Activated CD4-positive, alpha-beta T cell treated with anti-CD3 and anti-CD28 coated beads for 48 hours (primary cell): ENCODE measurements around the gene GIMAP2.
"Not testable (repeated sequence)": the region's sequence is repeated elsewhere in the genome, so short reads cannot be mapped to it uniquely, and the experiment has no call there.

Source experiments
- DNase-seq: peaks from one replicate; pipeline ENCODE4 v3.0.0-alpha.2; 2020

Gene GIMAP2

DNA sequence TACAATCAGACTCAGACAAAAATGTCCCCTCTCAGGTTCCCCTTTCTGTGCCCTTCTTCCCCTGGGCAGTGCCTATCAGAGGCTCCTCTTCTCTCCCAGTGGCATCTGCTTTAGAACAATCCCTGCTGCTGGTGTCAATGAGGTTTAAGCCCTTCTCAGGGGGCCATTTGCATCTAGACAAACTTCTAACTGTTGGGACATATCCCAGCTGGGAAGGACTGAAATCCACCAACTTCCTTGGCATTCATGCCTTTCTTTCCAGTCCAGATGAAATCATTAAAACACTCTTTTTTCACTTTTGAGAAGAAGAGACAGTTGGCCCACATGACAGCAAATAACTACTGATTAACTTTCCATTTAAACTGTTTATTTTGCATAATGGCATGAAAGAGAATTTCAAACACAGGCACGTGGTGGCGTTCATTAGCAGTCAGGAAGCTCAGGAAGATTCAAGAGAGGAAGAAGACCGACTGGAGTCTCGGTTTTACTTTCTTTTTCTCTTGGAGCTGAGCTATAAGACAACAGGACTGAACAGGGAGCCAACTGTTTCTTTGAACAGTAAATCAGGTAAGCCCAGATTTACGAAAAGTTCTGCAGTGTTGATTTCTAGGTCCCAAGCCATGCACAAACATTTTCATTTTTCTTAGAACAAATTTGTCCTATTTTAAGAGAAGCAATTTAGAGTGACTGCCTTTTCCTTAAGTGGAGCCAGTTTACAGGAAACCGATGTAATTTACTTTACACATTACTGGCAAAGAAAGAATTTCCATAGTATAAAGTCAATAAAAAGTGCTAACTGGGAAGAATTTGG lies at the start of gene GIMAP2:
Gene GIMAP2 (plus strand): TSS at position 488 of the 811 bp plus-strand sequence. CDS start 1,354 bp downstream, outside the sequence.
- peak; percentile 34 for DNase-seq

DNA sequence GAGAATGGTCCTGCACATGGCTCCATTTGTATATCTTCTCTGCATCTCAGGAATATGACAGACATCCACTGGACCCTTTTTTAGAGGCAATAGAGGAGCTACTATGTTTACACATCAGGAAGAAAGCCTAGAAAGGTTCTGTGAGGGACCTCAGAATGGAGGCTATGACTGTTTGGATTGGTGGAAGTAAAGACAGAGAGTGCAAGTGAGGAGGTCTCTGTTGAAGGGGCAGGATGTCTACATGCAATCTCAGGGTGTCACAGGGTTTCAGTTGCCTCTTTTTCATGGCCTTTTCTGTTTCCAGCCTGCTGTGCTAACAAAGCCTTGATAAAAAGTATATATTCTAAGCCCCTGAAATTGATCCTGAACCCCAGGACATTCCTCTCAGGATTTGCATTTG lies 43.7 kb upstream of the GIMAP2 start:
- no peak for DNase-seq

DNA sequence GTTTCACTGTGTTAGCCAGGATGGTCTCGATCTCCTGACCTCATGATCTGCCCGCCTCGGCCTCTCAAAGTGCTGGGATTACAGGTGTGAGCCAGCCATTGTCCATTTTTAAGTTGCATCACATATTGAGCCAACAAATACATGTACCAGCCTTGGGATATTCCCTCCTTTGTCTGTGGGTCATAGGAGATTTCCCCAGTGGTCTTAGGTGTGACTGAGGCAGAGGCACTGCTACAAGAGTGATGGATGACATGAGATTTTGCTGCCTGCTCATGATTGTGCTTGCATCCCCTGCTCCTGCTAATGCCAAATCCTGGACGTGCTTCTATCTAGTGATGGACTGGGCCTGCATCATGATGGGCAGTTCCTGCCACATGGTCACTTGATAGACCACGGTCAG lies 42.6 kb upstream of the GIMAP2 start:
- DNase-seq = no peak

DNA sequence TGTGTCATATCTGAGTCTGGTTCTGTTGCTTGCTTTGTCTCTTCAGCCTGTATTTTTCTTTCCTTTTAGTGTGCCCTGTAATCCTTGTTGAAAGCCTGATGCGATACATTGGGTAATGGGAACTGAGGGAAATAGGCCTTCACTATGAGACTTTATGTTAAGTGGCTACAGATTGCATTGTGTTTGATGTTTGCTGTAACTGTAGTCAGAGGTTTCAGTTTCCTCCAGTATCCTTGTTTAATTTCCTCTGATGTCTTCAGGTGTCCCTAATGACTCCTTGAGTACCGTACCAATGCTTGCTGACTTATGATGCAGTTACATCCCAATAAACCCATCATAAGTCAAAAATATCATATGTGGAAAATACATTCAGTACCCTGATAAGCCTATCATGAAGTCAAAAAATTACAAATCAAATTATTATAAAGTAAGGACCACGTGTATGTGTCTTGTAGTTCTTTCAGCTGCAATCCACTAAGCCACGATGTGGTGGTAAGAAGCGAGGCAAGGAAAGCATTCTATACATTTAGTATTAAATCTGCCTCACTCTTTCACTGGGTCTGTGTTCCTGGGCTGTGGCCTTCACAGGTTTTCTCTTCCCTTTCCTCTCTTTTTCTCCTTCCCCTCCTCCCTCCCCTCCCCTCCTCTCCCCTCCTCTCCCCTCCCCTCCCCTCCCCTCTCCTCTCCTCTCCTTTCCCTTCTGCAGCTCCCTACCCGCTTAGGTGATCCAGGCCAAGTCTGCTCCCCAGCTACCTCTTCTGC lies 40.1 kb upstream of the GIMAP2 start:
- no peak for DNase-seq

DNA sequence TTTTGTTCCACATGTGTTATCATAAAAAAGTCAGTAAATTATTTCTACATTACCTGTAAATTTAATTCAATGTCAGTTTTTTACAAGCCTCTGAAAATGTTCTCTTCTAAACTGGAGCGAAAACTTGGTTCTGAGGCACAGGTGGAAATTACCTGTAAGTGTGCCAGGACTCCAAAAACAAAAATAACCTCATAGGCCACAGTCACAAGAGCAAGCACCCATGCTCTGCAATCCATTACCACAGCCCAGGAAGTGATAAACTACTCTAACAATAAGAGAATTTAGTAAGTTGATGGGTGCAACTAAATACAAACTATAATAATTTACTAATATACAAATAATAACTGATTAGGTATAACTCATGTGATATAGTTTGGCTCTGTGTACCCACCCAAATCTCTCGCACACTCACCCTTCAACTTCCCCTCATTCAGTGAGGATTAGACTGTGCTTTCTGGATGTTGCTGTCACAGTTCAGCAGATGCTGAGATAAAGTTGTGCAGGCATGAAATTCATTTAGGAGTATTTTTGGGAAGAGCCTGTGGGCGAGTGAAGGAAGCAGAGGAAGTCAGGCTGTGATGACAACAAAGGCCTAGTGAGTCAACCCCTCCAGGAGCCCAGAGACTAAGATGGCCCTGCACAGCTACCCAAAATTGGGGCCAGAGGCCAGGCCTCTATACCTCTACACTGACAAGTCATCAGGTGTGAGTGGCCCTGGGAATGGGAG lies 37.0 kb upstream of the GIMAP2 start:
- DNase-seq = no peak

DNA sequence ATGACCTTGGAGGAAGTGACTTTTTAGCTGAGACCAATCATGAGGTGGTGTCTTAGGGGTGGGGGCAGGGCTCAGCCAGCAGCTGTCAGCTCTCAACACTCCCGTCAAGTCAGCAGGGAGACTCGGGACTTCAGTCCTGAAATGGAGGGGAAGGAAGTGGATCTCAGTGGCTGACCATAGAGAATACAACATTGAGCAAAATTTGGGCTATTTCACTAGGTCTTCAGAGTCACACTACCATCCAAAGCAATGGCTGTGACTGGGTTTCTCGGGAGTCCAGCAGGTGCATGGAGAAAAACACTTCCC lies 36.5 kb upstream of the GIMAP2 start:
- no peak for DNase-seq

DNA sequence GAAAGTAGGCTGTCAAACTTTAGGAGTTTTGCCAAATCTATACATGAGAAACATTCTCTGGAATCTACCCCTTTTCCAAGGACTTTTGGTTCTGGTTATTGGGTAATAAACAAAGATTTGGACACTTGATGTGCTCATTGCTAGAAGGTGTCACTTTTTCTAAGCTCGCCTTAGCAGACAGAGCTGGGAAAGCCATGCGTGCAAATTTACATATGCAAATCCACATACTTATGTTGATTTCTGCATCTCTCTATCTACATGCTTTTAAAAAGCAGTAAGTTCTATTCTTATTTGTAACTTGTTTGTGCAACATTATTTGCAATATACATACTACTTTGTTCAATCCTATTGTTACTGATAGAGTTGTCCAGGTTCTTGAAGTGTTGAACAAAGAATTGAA lies 30.8 kb upstream of the GIMAP2 start:
- DNase-seq = no peak

DNA sequence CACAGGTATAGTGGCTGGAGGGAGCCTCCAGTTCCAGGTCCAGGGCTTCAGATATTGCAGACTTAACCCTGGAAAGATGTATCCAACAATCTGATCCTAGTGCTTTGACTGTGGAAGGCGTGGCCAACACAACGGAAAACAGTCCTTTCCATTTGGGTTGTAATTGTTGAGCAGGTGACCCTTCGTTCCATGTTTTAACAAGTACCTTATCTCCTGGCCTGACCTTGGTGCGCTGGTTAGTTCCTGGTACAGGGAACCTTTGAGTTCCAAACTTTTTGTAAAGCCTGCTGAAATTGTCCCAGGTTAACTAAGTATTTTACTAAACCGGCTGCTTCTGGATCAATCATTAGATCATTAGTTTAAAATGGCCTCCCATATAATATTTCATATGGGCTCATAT lies 29.5 kb upstream of the GIMAP2 start:
- no peak for DNase-seq

DNA sequence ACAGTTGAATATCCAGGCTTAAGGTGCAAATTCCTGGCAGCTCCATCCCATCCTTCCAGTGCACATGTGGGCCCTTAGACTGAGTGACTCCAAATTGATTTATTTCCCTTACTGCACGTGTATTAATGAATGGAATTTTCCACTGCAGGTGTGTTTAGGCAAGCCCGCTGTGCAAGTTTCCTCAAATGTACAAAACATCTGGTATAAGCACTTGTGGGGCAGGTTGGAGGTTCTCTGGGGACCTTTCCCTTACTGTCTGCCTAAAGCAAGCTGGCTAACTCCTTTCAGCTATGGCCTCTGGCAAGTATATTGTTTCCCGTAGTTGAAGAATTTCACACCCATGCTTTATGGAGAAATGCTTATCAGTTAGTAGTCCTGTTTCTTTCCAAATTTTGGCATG lies 28.0 kb upstream of the GIMAP2 start:
- DNase-seq = no peak

DNA sequence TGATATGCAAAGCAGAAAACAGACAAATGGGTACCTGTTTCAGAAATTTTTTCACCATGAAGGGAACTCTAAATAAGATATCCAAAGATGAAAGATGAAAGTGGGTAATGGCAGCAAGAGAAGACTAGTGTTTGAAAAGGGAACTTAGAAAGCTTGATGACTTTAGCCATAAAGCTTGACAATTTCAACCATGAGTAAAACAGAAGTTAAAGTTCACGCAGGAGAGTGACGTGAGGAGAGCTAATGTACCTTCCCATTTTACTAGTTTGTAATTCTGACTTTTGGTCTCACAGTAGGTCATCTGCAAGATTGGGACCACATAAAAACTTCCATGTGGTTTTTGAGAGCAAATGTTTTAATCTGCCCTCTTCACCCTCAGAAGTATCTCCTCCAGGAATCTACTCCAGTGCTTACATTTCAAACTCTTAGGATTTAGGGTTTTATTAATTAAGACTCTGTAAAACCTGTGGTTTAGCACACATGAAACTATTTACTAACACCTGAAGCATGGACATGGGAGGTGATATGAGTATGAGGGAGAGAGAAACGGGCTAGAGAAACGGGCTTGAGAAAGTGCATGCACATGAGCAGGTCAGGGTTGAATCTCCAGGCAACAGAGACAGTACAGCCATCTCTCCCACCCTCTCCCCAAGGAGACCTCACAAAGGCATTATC lies 24.4 kb upstream of the GIMAP2 start:
- DNase-seq = no peak

DNA sequence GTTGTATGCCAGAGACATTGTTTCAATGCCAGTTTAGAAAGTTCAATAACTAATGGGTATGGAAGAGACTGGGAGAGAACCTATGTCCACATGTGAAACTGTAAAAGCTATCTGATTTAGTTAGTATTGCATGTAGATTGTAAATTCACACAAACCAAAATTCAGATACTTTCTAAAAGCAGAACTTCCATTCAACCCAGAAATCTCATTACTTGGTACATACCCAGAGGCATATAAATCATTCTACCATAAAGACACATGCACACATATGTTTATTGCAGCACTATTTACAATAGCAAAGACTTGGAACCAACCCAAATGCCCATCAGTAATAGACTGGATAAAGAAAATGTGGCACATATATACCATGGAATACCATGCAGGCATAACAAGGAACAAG lies 22.7 kb upstream of the GIMAP2 start:
- DNase-seq = not testable (repeated sequence)

DNA sequence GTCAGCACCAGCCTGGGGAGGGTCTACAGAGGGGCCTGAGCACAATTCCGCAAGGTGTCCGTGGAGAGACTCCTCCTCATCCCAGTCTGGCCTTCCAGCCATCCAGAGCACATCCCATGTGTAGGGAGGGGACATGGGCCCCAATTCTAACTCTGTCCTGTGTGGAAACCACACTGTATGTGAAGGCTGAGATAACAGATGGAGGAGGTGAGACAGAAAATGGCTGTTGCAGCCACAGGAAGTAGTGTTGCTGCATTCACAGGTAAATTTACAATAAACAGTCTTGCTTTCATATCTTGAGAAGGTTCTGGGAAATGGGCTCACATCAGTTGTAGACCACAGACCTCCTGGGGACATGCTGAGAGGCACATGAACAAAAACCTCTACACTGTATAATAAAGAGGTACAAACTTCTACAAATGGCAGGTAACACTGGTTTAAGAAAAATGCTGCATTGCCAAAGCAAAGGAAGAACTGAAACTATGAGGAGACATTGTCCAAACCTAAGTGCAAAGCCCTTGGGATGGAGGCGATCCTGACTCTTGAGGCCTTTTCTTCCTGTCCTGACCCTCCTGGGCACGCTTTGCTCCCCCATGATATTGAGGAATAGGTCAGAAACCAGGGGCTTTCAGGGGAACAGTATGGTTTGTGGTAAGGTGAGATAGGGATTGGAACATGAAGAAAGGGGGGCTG lies 21.6 kb upstream of the GIMAP2 start:
- DNase-seq = no peak

DNA sequence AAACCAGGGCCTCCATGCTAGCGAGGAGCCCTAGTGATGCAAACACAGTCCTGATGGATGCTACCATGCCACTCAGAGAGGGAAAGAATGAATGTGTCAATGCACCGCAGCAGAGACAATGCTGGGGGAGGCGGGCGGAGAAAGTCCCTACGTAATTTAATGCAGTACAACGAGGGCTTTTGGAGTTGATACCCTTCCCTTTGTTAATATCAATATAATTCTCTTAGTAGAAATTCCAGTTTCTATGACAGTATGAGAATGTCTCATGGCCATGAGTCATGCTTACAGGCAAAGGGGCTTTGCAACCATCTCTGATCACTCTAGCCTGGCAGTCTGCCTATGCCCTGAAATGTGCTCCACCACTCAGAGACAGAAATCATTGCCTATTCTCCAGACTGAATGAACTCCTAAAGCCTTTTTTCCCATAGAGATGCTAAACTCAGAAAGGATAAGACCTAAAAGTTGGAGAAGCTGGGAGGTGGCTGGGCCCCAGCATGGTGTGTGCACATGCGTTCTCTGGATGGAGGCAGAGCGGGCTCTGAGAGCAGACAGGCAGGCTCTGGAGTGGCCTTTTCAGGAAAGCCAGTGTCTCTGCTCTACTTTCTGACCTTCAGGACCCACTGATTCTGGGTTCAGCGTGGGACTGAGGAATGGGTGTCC lies 20.3 kb upstream of the GIMAP2 start:
- peak; percentile 71 for DNase-seq

DNA sequence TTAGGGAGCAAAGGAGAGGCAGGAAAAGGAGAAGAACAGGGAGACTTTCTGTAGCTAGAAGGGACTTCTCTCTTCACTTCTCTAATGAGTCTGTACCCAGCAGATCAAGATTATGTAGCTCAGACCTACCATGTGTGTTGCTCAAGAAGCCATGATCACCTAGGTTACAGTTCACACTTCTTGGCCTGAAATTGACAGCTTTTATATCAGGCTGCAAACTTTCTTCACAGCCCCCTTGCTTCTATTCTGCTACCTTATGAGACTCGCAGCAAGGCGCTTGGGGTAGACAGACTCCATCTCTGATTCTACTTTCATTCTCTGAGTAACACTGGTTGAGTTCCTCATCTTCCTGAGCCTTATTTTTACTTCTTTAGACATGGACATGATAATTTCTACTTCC lies 19.6 kb upstream of the GIMAP2 start:
- DNase-seq = no peak

DNA sequence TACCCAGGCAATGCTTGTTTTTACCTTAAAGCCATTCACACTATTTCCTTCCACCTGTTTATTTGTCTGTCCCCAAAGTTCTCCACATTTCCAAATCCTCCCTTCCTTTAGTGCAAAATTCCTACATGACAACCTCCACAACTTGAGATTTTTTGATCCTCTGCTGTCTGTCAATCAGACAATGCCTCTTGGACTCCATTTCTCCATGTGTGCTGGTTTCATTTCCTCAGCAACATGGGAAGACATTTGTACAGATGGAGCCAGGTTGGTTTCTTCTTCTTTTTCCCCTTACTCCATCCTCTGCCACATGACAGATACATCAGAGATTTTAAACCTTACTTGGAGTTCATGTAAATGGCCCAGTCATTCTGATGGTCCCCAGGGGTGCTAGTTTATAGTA lies 19.1 kb upstream of the GIMAP2 start:
- DNase-seq = no peak

DNA sequence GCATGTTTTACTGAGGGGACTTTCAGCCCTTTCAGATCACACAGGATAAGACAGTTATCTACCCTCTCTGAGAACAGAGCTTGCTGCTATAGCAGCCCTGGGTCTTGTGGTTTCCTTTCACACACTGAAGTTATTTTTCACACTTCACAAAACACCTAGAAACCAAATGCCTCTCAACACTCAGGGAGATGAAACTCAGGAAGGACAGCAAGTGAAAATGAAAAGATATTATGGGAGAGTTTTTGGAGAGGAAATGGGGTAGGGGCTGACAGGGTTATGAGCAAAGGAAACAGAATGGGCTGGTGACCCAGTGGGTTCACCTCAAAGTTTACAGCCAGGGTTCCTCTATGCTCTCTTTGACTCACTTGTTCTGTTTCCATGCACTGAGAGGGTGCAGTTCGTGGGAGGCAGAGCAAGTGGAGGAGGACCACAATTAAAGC lies 17.0 kb upstream of the GIMAP2 start:
- DNase-seq = peak; percentile 71

DNA sequence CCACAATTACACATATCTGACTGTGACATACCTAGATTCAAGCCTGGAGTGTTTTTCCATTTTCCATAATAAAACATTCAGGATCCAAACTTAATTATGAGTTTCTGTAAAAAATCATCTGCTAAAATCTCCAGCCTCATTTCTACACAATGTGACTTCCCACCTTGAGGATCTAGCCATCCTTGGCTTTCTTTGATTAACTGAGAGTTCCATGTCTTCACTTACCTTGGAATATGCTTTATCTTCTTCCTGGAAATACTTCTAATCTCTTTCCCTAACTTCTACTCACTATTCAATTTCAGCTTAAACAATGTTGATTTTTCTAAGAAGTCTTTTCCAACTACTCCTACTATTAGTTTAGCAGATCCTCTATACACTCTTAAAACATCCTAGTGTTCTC lies 16.5 kb upstream of the GIMAP2 start:
- DNase-seq = no peak

DNA sequence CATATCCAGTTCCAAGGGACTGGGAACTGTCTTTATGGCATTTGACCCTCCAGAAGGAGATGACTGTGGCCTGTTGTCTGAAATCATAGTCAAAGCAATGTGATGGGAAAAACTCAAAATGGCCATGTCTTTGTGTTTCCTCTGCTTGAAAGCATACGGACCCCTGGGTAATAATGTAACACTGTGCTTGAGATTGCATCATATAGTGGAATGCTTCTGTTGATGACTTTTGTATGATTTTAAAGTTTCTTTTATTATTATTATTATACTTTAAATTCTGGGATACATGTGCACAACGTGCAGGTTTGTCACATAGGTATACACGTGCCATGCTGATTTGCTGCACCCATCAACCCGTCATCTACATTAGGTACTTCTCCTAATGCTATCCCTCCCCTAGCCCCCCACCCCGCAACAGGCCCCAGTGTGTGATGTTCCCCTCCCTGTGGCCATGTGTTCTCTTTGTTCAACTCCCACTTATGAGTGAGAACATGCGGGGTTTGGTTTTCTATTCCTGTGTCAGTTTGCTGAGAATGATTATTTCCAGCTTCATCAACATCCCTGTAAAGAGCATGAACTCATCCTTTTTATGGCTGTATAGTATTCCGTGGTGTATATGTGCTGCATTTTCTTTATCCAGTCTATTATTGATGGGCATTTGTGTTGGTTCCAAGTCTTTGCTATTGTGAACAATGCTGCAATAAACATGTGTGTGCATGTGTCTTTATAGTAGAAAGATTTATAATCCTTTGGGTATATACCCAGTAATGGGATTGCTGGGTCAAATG lies 13.5 kb upstream of the GIMAP2 start:
- not testable (repeated sequence) for DNase-seq

DNA sequence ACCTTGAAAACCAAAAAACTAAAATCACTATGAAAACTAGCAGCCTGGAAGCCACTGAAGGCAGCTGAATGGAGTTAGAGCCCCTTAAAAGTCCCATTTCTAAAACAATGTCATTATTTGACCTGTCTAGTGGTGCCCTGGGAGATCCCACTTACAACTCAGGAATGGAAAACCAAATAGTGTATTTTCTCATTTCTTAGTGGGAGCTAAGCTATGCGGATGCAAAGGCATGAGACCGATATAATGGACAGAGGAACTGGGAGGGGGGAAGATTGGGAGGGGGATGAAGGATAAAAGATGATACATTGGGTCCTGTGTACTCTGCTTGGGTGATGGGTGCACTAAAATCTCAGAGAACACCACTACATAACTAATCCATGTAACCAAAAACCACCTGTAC lies 9.8 kb upstream of the GIMAP2 start:
- no peak for DNase-seq

DNA sequence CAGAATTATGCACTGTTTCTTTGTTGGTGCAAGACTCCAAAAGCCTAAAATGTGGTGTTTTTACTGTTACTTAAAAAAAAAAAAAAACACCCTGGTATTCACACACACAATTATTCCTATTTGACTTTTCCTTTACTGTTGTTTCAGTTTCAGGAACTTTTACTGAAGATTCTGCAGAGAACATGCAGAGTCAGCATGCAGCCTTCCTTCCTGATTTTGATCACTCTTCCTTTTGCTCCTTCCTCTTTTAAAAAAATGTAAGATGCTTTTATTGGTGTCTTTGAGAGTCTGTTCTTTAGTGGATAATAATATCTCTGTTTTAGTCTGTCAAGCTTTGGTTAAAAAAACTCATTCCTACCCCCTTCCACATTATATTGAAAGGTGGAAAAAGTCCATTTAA lies 9.2 kb upstream of the GIMAP2 start:
- not testable (repeated sequence) for DNase-seq

DNA sequence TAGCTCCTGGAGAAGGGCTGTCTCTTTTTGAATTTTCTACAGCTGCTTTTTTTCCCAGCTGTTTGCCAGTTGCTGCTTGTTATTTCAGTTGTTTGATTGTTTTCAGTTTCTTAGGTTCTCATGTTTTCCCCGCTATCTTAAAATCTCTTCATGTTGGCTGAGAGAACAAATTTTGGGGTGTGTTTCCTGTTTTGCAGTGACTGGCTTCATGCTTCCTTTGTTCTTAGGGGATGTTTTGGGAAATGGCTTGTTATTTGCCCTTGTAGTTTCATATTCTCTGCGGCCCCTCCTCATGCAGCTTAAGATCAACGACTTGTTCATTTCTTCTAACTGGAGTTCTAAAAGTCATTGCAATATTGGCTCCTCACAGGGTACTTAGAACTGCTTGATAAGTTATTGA lies 8.7 kb upstream of the GIMAP2 start:
- DNase-seq = not testable (repeated sequence)
